ENCODE results near the gene MPP2.
"Not testable (repeated sequence)": the region's sequence is repeated elsewhere in the genome, so short reads cannot be mapped to it uniquely, and the experiment has no call there.

MPP2 gene

GRCh38 chr17:43875476-43876147 lies 31.7 kb downstream of the MPP2 start:
- DNase-seq (ENCODE audit: low read depth in 3 of 3), result no peak

- no peak for DNase-seq (ENCODE audit: low read depth in 3 of 3)
Observed at GRCh38 chr17:43874293-43874692, 33.0 kb downstream of the MPP2 start.

GRCh38 chr17:43873815-43874214 lies 33.5 kb downstream of the MPP2 start:
- no peak for DNase-seq (ENCODE audit: low read depth in 3 of 3)

- DNase-seq (ENCODE audit: low read depth in 3 of 3), result no peak
Observed at GRCh38 chr17:43873091-43873490, 34.2 kb downstream of the MPP2 start.

GRCh38 chr17:43871946-43872690 lies 35.2 kb downstream of the MPP2 start:
- no peak for DNase-seq (ENCODE audit: low read depth in 3 of 3)

GRCh38 chr17:43869031-43869430 lies 38.3 kb downstream of the MPP2 start:
- not testable (repeated sequence) for DNase-seq (ENCODE audit: low read depth in 3 of 3)

GRCh38 chr17:43868226-43868994 lies 38.9 kb downstream of the MPP2 start:
- no peak for DNase-seq (ENCODE audit: low read depth in 3 of 3)

GRCh38 chr17:43864161-43864984 lies 43.0 kb downstream of the MPP2 start:
- no peak for DNase-seq (ENCODE audit: low read depth in 3 of 3)

GRCh38 chr17:43861960-43862359 lies 45.4 kb downstream of the MPP2 start:
- no peak for DNase-seq (ENCODE audit: low read depth in 3 of 3)

- DNase-seq (ENCODE audit: low read depth in 3 of 3), result no peak
Observed at GRCh38 chr17:43860927-43861622, 46.3 kb downstream of the MPP2 start.

GRCh38 chr17:43860077-43860725 lies 47.1 kb downstream of the MPP2 start:
- no peak for DNase-seq (ENCODE audit: low read depth in 3 of 3)

GRCh38 chr17:43857957-43858600 lies 49.3 kb downstream of the MPP2 start:
- no peak for DNase-seq (ENCODE audit: low read depth in 3 of 3)

GRCh38 chr17:43857141-43857540 lies 50.2 kb downstream of the MPP2 start:
- no peak for DNase-seq (ENCODE audit: low read depth in 3 of 3)

- DNase-seq (ENCODE audit: low read depth in 3 of 3), result no peak
Observed at GRCh38 chr17:43856141-43856540, 51.2 kb downstream of the MPP2 start.

GRCh38 chr17:43855061-43855460 lies 52.3 kb downstream of the MPP2 start:
- DNase-seq (ENCODE audit: low read depth in 3 of 3), result no peak

- DNase-seq (ENCODE audit: low read depth in 3 of 3), result no peak
Observed at GRCh38 chr17:43854498-43854897, 52.8 kb downstream of the MPP2 start.

GRCh38 chr17:43853546-43853945 lies 53.8 kb downstream of the MPP2 start:
- no peak for DNase-seq (ENCODE audit: low read depth in 3 of 3)

- no peak for DNase-seq (ENCODE audit: low read depth in 3 of 3)
Observed at GRCh38 chr17:43852571-43852970, 54.8 kb downstream of the MPP2 start.

GRCh38 chr17:43849116-43849515 lies 58.2 kb downstream of the MPP2 start:
- no peak for DNase-seq (ENCODE audit: low read depth in 3 of 3)

- no peak for DNase-seq (ENCODE audit: low read depth in 3 of 3)
Observed at GRCh38 chr17:43848601-43849000, 58.7 kb downstream of the MPP2 start.

Data from stimulated activated CD4-positive, alpha-beta T cell treated with anti-CD3 and anti-CD28 coated beads, TNF-alpha, amount 100 ng/mL, for 48 hours (primary cell).